Stimulated activated CD4-positive, alpha-beta T cell treated with anti-CD3 and anti-CD28 coated beads, Interleukin-1b, Interleukin-23, amount 100 ng/mL, for 24 hours (primary cell): ENCODE measurements around the gene ASTN1.

Experiments used
- DNase-seq, 4 experiments: peaks; one replicate each; pipeline ENCODE4 v3.0.0-alpha.2; 2020; ENCODE audit warnings: low read depth in 4 of 4, low spot score in 1 of 4

ASTN1 gene

GRCh38 chr1:176996456-176997090 lies 167.9 kb downstream of the ASTN1 start:
- no peak for DNase-seq

- no peak for DNase-seq
These were observed 169.4 kb downstream of the ASTN1 start for GRCh38 chr1:176994931-176995596.

DNA sequence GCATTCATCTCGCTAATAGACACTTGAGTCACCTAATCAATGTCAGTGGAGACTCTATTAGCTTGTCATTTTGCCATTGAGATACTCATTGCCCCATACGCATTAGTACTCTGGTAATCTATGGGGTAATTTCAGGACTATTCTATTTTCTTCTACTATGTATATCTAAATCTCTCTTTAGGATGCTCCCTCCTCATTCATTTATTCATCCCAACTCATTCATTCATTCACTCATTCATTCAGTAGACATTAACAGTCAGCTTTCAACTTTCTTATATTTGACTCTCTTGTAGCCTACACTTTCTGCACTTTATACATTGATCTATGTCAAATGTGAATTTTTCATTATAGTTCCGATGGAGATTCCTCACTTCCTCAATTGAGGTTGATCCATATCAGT lies 170.9 kb downstream of the ASTN1 start:
- no peak for DNase-seq

DNA sequence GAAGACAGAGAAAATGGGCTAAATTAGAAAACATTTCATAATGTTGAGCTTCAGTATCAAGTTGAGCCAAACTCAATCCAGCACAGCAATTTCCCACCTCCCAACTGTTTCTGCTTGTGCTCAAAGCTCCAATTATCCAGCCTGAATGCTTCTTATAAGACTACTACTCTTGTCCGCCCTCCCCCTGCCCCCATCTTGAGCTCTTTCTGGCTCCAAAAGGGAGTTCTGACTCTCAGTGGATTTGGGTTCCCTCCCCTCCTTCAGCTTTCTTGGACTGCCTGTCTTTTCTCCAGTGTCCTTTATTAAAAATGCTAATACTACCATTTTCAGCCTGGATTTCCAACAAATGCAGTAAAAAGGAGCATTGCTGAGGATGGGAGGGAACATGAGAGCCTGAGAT lies 174.8 kb downstream of the ASTN1 start:
- no peak for DNase-seq

- no peak for DNase-seq
These were observed 175.5 kb downstream of the ASTN1 start for GRCh38 chr1:176989023-176989422.

GRCh38 chr1:176987016-176987415 lies 177.5 kb downstream of the ASTN1 start:
- DNase-seq: no peak

DNA sequence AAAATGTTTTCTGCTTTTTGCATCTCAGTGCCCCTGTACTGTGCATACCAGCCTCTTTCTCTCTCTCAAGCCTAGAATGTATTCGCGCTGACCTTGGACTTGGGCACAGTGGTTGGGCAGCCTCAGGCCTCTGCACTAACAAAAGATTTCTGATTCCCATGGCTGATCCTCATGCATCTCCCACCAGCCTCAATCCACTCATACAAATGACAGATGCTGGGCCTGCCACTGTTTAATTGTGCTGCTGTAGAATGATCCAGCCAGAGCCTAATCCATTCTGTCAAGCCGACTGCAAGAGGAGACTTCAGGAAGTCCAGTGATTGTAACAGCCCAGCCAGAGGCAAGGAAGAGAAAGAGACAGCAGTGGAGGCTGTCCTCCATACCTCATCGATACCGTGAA lies 180.8 kb downstream of the ASTN1 start:
- no peak for DNase-seq

DNA sequence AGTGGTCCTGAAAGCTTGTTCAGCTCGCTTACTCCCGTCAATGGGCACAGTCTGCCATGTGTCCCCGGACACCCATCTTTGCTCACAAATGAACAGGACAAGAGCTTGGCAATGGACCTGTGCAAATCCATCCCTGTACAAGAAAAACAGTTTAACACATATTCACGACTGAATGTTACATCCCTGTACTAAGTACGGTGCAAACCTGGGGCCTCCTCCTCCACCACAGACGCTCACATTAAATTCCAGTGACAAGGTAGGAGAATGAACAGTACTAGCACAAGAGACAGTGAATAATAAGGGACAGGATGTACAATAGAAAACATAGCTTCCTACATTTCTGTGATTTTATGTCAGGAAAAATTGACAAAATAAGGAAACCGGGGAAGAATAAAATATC lies 187.7 kb downstream of the ASTN1 start:
- DNase-seq: no peak

- no peak for DNase-seq
These were observed 188.3 kb downstream of the ASTN1 start for GRCh38 chr1:176976225-176976624.

GRCh38 chr1:176964687-176965086 lies 199.8 kb downstream of the ASTN1 start:
- no peak for DNase-seq

DNA sequence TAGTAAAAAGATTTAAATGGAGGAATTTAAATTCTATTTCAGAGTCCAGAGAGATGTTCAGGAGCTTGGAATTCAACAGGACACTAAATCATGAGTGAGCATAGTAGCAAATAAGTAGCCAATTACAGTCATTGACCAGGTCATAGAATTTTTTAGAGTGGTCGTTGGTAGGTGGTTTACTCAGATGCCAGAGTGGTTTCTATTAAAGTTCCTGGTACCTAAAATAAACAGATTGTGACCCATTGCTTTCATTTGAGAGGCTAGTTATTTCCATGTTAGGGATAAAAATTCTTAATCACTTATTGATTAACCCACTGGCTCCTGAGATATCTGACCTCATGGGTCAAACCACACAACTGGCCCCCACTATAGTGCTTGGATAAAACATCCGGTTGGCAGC lies 201.3 kb downstream of the ASTN1 start:
- no peak for DNase-seq

- DNase-seq: no peak
These were observed 202.8 kb downstream of the ASTN1 start for GRCh38 chr1:176961678-176962077.

- no peak for DNase-seq
These were observed 205.2 kb downstream of the ASTN1 start for GRCh38 chr1:176959191-176959820.

DNA sequence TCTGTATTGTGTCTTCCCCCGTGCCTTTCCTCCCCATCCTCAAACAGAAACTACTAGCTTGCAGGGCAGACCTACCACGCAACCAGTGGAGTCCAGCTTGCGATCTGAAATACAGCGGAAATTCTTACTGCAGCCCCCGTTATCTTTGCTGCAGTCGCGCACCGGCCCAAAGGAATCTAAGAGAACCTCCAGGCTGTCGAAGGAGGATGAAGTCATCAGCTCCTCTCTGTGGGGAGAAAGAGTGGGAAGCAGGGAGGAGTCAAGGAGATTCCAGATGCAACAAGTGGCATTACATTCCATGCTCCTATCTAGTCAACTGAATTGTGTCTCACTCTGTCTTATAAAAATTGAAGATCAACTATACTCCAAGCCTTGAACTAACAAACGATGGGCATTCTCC lies 206.9 kb downstream of the ASTN1 start:
- DNase-seq: no peak

GRCh38 chr1:176954242-176954641 lies 210.3 kb downstream of the ASTN1 start:
- DNase-seq: no peak

DNA sequence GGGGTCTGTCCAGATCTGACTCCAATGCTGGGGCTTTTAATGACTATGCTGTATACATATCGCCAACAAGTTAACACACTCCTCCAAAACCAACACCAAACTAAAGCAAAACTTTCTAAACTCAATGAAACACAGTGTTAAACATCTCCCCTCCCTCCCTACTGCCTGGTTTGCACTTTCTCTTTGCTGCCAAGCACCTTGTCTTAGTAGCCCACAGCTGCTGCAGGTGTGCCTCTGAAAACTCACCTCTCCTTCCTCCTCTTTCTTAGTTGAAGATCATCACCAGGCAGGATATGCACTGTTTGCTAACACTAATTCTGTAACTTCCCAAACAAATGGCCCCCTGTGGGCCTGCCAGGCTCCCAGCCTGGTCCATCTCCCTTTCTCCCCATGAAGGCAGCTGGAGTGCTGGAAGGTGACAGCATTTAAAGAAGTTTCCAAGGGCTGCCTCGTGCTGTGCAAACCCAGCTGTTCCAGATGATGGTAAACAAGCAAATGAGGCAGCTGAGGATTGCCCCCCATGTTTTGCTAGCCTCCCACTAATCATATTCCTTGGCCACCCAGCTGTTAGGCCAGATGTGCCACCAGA lies 213.7 kb downstream of the ASTN1 start:
- no peak for DNase-seq

- DNase-seq: no peak
These were observed 215.4 kb downstream of the ASTN1 start for GRCh38 chr1:176949033-176949662.

DNA sequence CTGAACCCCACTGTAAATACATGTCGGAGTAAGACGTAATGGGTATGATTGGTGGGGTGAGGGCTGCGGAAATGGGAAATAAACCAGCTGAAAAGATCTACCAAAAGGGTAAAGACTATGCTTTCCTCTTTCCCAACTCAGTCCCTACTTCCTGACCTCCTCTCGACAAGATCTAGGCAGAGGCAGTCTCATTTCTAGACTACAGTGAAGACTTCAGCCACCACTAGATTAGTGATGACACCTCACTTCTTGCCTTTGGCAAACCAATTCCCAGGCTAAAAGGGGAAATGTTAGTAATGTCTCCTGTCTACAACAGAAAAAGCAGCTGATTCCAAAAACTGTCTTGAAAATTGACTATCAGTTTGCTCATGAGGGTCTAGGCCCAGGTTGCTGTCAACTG lies 219.9 kb downstream of the ASTN1 start:
- DNase-seq: no peak

- DNase-seq: no peak
These were observed 220.7 kb downstream of the ASTN1 start for GRCh38 chr1:176943783-176944182.

- DNase-seq: no peak
These were observed 222.2 kb downstream of the ASTN1 start for GRCh38 chr1:176942346-176942745.

- DNase-seq: no peak
These were observed 224.5 kb downstream of the ASTN1 start for GRCh38 chr1:176939993-176940392.

GRCh38 chr1:176938375-176938774 lies 226.1 kb downstream of the ASTN1 start:
- no peak for DNase-seq
